Dendritic cell treated with granulocyte-macrophage colony-stimulating factor and Interleukin-4, amounts not matched to agents 40 ng/mL and 50 ng/mL, for 4 days (primary cell): Measurements from ENCODE around the gene NOTCH3.
A peak's percentile ranks its signal among the peaks of the same experiment; 100 is the strongest.

Source experiments
- H3K27ac Mint-ChIP-seq: one replicate; pipeline ENCODE4 v1.8.0; 2022; ENCODE audit warnings: mild to moderate bottlenecking, mixed read lengths
- H3K27me3 Mint-ChIP-seq: one replicate; pipeline ENCODE4 v1.8.0; 2022; ENCODE audit warnings: mild to moderate bottlenecking, mixed read lengths
- H3K36me3 Mint-ChIP-seq: one replicate; pipeline ENCODE4 v1.8.0; 2022; ENCODE audit warnings: low read depth, mixed read lengths
- H3K4me1 Mint-ChIP-seq: one replicate; pipeline ENCODE4 v1.8.0; 2022; ENCODE audit warnings: low read depth, mixed read lengths
- H3K4me3 Mint-ChIP-seq: one replicate; pipeline ENCODE4 v1.8.0; 2022; ENCODE audit warnings: mild to moderate bottlenecking, moderate library complexity, mixed read lengths
- H3K9me3 Mint-ChIP-seq: one replicate; pipeline ENCODE4 v1.8.0; 2022; ENCODE audit warnings: mixed read lengths
- intact Hi-C: fragments of 100-400 bp; cut with micrococcal nuclease; formaldehyde crosslinking; loops from one replicate; pipeline ENCODE4 v1.15.0; 2022

Gene NOTCH3

DNA sequence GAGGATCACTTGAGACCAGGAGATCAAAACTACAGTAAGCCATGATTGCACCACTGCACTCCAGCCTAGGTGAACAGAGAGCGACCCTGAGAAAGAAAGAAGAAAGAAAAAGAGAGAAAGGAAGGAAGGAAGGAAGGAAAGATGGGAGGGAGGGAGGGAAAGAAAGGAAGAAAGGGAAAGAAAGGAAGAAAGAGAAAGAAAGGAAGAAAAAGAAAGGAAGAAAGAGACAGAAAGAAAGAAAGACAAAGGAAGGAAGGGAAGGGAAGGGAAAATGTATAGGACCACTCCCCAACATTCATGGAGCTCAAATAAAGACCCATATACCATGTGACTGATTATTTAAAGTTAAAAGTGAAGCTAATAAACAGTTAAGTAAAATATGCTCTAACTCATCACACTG is 53.7 kb downstream of the NOTCH3 start:
- no peak overlapping the region for H3K27ac Mint-ChIP-seq
- H3K27me3 Mint-ChIP-seq, result peaks cover 6% of the 10 kb centered on the region
- no peak overlapping the region for H3K4me3 Mint-ChIP-seq
- intact Hi-C loops, result no loop called here
- no peaks in the 10 kb centered on the region for H3K9me3 Mint-ChIP-seq
- H3K36me3 Mint-ChIP-seq, result no peaks in the 10 kb centered on the region
- H3K4me1 Mint-ChIP-seq, result peaks cover 14% of the 10 kb centered on the region

DNA sequence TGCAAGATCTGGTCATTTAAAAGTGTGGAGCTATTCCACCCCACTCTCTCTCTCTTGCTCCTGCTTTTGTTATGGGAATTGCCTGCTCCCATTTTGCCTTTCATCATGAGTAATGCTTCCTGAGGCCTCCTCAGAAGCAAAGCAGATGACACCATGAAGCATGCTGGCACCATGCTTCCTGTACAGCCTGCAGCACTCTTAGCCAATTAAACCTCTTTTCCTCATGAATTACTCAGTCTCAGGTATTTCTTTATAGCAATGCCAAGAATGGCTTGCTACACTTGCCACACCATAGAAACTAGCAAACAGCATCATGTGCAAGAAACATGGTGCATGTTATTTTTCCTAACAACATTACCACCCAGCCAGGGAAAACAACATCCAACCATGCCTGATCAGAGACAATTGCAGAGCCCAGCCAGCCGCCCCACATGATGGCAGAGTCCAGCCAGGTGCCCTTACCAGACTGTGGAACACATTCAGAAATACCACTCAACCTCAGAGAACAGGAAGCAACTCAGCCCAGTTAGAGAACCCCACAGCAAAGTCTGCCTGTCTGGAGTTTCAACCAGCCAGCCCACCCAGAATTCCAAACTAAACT is 56.6 kb downstream of the NOTCH3 start:
- Mint-ChIP-seq H3K4me1 (no peaks in the 10 kb centered on the region), H3K4me3 (no peak overlapping the region), H3K27me3 (peaks cover 6% of the 10 kb centered on the region), H3K9me3 (peaks cover 7% of the 10 kb centered on the region), H3K27ac (no peak overlapping the region), H3K36me3 (no peaks in the 10 kb centered on the region)
- intact Hi-C loops, result no loop called here

DNA sequence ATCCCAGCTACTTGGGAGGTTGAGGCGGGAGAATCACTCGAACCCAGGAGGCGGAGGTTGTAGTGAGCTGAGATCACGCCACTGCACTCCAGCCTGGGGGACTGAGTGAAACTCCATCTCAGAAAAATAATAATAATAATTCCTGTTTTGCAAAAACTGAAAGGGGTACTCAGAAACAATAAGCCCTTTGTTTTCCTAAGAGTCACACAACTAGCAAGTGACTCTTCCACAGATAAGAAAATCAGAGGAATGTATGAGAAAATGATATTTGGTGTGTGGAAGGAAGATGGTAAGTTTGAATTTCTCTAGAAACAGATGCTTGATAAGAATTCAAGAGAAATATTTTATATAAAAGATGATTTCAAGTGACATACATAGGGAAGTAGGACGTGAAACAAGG is 58.5 kb downstream of the NOTCH3 start:
- H3K27me3 Mint-ChIP-seq, result peaks cover 2% of the 10 kb centered on the region
- no peak overlapping the region for H3K27ac Mint-ChIP-seq
- H3K9me3 Mint-ChIP-seq, result peaks cover 15% of the 10 kb centered on the region
- intact Hi-C loops, result no loop called here
- H3K36me3 Mint-ChIP-seq, result no peaks in the 10 kb centered on the region
- no peaks in the 10 kb centered on the region for H3K4me1 Mint-ChIP-seq
- no peak overlapping the region for H3K4me3 Mint-ChIP-seq

DNA sequence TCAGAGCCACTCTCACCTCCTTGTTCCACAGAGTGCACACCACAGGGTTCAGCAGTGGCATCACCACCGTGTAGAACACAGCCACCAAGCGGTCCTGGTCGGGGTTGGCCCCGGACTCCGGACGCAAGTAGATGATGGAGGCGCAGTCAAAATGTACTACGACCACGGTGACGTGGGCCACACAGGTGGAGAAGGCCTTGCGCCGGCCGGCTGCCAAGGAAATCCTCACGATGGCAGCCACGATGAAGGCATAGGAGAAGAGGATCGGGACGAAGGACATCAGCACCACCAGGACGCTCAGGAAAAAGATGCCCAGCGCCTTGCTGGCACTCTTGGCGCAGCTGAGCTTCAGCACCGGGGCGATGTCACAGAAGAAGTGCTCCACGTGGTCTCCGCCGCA is 59.7 kb downstream of the NOTCH3 start:
- peaks cover 2% of the 10 kb centered on the region for H3K27me3 Mint-ChIP-seq
- no peak overlapping the region for H3K27ac Mint-ChIP-seq
- H3K4me1 Mint-ChIP-seq, result no peaks in the 10 kb centered on the region
- intact Hi-C loops, result no loop called here
- H3K9me3 Mint-ChIP-seq, result peaks cover 15% of the 10 kb centered on the region
- no peak overlapping the region for H3K4me3 Mint-ChIP-seq
- no peaks in the 10 kb centered on the region for H3K36me3 Mint-ChIP-seq

DNA sequence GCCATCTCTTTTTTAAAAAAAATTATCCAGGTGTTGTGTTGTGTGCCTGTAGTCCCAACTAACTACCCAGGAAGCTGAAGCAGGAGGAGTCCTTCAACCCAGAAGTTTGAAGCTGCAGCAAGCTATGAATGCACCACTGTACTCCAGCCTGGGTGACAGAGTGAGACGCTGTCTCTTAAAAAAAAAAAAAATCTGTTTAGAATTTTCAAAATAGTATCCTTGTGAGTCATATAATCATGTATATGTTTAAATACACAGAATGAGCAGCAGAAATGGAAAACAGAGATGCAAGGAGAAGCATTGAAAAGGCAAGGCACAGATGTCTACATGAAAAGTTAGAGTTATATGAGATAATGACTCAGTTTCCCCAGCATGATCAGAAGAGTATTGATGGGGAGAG is 62.4 kb downstream of the NOTCH3 start:
- Mint-ChIP-seq H3K36me3 (no peaks in the 10 kb centered on the region), H3K4me1 (no peaks in the 10 kb centered on the region)

DNA sequence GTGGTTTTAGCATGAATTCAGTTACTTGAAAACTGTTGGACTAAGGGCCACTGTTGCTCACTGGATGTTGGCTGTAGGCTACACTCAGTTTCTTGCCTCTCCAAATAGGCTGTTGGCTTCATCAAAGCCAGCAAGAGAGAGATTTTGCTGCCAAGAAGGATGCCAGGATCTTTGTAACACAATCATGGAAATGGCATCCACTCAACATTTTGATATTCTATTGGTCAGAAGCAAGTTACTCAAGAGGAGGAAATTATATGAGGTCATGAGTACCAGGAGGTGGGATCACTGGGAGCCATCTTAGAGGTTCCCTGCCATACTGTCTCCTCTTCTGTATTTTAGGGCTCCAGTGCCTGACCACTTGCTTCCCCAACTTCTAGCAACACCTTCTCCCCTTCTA is 63.0 kb downstream of the NOTCH3 start:
- H3K4me1 Mint-ChIP-seq, result no peaks in the 10 kb centered on the region
- H3K27ac Mint-ChIP-seq, result no peak overlapping the region
- intact Hi-C loops, result no loop called here
- H3K9me3 Mint-ChIP-seq, result peaks cover 15% of the 10 kb centered on the region
- no peaks in the 10 kb centered on the region for H3K27me3 Mint-ChIP-seq
- H3K4me3 Mint-ChIP-seq, result no peak overlapping the region
- no peaks in the 10 kb centered on the region for H3K36me3 Mint-ChIP-seq

More for the DNA sequence above, 62.4 kb downstream of the NOTCH3 start:
- Mint-ChIP-seq H3K4me3 (no peak overlapping the region), H3K9me3 (peaks cover 15% of the 10 kb centered on the region), H3K27ac (no peak overlapping the region), H3K27me3 (no peaks in the 10 kb centered on the region)
- intact Hi-C loops, result no loop called here

DNA sequence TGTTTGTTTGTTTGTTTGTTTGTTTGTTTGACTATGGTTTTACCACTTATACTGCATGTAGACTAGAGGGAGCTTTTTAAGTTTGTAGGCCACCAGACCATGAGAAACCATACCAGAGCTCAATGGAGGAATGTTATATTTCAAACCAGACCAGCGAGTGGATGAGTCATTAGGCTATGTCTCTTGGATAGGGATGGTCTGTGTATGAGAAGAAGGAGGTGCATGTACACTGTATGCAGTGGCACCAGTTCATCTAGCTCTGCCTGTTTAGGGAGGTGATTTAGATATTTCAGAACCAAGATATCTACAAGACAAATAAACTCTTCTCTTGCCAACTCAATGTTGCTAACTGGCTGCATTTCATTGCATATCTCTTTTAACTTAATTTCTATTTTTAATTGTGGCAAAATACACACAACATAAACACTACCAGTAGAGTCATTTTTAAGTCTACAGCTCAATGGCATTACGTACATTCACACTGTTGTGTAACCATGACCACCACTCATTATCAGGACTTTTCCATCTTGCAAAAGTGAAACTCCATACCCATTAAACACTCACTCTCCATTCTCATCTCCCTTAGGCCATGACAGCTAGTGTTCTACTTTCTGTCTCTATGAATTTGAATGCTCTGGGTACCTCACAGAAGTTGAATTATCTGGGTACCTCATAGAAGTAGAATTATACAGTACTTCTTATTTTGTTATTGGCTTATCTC is 64.4 kb downstream of the NOTCH3 start:
- Mint-ChIP-seq H3K27me3 (peaks cover 2% of the 10 kb centered on the region), H3K9me3 (peaks cover 15% of the 10 kb centered on the region), H3K4me3 (no peak overlapping the region), H3K27ac (no peak overlapping the region), H3K4me1 (no peaks in the 10 kb centered on the region), H3K36me3 (no peaks in the 10 kb centered on the region)
- intact Hi-C loops, result no loop called here

DNA sequence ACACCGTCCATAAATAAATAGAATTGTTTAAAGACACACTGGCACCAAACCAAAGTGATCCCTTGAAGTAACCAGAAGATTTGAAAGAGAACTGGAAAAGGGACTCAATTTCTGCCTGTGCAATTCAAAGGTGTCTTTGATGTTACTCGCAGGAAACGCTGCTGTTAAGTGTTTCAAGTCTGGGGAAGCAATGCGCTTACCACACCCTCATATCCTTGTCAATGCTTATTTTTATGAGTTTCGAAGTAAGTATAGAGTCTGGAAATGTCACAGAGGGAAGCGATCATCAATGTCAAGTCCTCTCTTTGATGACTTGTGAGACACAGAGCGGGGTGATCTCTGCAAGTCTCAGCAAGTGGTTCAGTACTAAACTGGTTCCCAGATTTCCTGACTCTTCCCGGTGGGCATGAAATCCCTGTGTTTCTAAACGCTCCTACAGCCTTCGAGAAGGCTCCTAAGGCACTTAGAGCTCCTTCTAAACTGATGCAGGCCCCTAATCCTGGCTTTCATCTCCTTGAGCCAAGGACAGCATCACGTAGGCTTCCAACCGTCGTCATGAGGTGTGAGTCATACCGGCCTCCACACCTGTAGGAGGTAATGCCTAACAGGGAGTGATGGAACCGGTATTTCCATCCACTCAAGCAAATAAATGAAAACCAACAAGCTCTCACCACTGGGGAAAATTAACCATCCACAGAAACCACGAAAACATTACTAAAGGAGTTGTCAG is 70.8 kb downstream of the NOTCH3 start:
- intact Hi-C loops, result loop anchor here (5.0 kb wide), 2 partner anchors 287 to 558 kb away; partner anchors contain the start of genes AKAP8L and NDUFB7
- Mint-ChIP-seq H3K9me3 (no peaks in the 10 kb centered on the region), H3K27me3 (peaks cover 7% of the 10 kb centered on the region), H3K36me3 (peaks cover 6% of the 10 kb centered on the region), H3K27ac (no peak overlapping the region), H3K4me1 (no peaks in the 10 kb centered on the region), H3K4me3 (no peak overlapping the region)

DNA sequence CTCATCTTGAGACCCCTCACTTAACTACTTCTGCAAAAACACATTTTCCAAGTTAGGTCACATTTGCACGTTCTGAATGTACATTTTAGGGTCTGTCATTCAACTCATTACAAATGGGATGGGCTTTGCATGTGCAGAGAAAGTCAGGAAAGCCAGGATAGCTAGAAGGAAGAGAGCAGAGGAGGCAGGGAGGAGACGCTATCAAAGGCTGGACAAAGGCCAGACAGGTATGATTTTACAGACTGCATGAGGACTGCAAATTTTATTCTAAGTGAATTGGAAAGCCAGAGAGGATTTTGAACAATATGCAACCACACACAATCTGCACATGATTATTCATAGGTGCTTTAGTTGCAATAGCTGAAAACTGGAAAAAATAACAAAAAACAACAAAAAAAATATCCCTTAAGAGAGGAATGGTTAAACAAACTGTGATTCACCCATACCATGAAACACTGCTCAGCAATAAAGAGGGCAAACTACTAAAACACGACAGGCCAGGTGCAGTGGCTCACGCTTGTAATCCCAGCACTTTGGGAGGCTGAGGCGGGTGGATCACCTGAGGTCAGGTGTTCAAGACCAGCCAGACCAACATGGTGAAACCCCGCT is 72.5 kb downstream of the NOTCH3 start:
- H3K36me3 Mint-ChIP-seq, result peaks cover 13% of the 10 kb centered on the region
- peaks cover 7% of the 10 kb centered on the region for H3K27me3 Mint-ChIP-seq
- intact Hi-C loops, result loop anchor here (5.0 kb wide), 2 partner anchors 289 to 556 kb away; partner anchors contain the start of genes AKAP8L and NDUFB7
- no peak overlapping the region for H3K27ac Mint-ChIP-seq
- peaks cover 13% of the 10 kb centered on the region for H3K4me1 Mint-ChIP-seq
- H3K9me3 Mint-ChIP-seq, result no peaks in the 10 kb centered on the region
- H3K4me3 Mint-ChIP-seq, result no peak overlapping the region

DNA sequence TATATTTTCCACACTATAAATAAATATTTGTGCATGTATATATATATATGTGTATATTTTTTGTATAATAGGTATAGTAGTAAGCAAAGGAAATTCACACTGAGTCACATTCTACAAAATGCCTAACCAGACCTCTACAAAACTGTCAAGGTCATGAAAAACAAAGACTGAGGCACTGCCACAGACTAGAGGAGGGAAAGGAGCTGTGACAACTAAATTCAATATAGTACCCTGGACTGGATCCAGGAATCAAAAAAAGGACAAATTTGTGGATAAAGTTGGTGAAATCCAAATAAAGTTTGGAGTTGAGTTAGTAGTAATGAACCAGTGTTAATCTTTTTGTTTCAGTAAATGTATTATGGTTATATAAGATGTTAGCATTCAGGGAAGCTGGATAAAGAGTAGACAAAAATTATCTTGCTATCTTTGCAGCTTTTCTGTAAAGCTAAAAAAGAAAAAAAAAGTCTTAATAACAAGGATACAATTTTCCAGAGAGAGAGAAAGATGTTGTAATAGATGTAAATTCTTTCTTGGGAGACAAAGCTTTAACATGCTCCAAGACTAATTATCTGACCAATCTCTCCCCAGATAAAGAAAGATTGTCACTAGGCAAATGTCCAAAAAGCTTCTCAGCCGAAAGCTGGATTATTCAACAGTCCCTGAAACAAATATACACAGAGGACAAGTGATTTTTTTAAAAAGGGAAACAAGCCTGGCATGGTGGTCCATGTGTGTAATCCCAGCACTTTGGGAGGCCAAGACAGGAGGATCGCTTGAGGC is 74.5 kb downstream of the NOTCH3 start:
- H3K9me3 Mint-ChIP-seq, result no peaks in the 10 kb centered on the region
- H3K27ac Mint-ChIP-seq, result peak overlapping the region; percentile 99
- peaks cover 32% of the 10 kb centered on the region for H3K36me3 Mint-ChIP-seq
- intact Hi-C loops, result loop anchor here (5.0 kb wide), 2 partner anchors 291 to 554 kb away; partner anchors contain the start of genes AKAP8L and NDUFB7
- H3K27me3 Mint-ChIP-seq, result peaks cover 5% of the 10 kb centered on the region
- H3K4me3 Mint-ChIP-seq, result no peak overlapping the region
- peaks cover 17% of the 10 kb centered on the region for H3K4me1 Mint-ChIP-seq

DNA sequence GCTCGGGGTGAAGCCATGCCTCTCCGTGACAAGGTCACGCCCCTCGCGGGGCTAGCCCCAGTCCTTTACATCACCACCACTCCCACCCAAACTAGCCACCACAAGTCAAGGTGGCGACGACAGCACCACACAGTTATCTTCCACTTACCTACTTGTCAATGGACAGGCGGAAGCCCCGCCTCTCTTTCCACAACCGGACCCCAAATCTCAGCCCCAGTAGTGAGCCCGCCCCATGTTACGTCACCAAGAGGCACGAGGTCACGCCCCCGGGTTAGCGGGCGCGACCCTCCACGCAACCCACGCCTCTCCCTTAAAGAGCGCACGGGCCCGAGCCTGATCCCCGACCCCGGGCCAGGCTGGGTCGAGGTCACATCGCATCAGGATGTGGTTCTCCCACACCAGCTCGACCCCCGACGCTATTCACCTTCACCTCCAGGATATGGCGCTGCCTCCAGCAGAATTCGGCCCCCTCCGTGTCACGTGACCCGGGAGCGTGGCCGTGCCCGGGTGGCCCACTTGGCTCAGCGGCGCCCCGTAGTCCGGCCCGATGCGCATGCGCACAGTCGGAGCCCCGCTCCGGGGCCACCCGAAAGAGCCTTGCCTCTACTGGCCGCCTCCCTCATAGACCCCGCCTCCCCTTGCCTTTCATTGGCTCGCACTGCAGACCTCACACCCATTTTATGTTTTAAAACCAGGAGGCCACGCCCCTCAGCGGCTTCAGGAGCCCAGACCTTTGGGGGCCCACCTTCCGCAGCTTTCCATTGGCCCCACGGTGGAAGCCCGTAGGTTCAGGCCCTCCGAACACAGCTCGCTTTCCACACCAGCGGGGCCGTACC is 75.3 kb downstream of the NOTCH3 start:
- Mint-ChIP-seq H3K36me3 (peaks cover 41% of the 10 kb centered on the region), H3K9me3 (no peaks in the 10 kb centered on the region), H3K27me3 (peaks cover 5% of the 10 kb centered on the region), H3K4me1 (peaks cover 17% of the 10 kb centered on the region), H3K4me3 (peak overlapping the region; percentile 94), H3K27ac (peak overlapping the region; percentile 99)
- intact Hi-C loops, result loop anchor here (5.0 kb wide), 2 partner anchors 292 to 553 kb away; partner anchors contain the start of genes AKAP8L and NDUFB7

DNA sequence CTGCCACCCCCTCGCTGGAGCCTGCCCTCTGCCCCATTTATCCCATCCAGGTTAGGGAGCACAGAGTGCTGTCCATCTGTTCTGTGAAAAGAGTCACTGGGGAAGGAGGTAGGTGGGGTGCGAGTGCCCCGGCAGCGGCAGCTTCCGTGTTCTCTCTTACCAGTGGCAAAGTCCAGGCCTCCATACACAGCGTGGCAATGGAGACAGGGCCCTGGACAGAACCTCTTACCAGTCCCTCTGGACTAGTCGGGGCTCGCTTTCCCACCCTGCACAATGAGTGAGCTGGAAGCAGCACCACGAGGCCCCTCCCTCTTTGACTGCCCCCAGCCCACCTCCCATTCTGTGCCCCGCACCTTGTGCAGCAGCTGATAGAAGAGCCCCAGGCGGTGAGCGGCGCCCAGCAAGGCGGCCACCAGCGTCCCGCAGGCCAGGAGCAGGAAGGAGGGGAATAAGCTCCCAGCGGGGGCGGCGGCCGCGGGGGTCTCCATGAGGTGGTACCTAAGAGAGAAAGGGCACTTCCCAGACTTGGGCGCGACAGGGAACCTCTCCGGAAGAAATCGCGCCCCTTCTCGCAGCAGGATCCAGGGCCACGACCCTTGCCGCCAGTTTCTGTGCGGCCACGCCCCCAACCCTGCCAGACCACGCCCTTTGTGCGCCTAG is 76.1 kb downstream of the NOTCH3 start:
- H3K9me3 Mint-ChIP-seq, result no peaks in the 10 kb centered on the region
- peaks cover 2% of the 10 kb centered on the region for H3K27me3 Mint-ChIP-seq
- peaks cover 17% of the 10 kb centered on the region for H3K4me1 Mint-ChIP-seq
- H3K27ac Mint-ChIP-seq, result peak overlapping the region; percentile 99
- H3K4me3 Mint-ChIP-seq, result peak overlapping the region; percentile 94
- intact Hi-C loops, result loop anchor here (5.0 kb wide), 2 partner anchors 293 to 552 kb away; partner anchors contain the start of genes AKAP8L and NDUFB7
- peaks cover 49% of the 10 kb centered on the region for H3K36me3 Mint-ChIP-seq
